Heart right ventricle (tissue), 16 donors: ENCODE data around the gene MACROD2. TPM values are rescaled to one million over a fixed set of nuclear protein-coding genes. Genes with fewer than 3 reads are reported as not detected.

Experiments
- ATAC-seq, 8 donors: fragments of 200-7000 bp; cut with Tn5 transposase; one replicate each; pipeline ENCODE4 v1.9.1; 2020; ENCODE audit warnings: mild to moderate bottlenecking in 8 of 8, moderate library complexity in 8 of 8, moderate number of reproducible peaks in 1 of 8
- DNase-seq, 2 donors: peaks; one replicate each; pipeline ENCODE4 v3.0.0-alpha.2; 2020
- H3K27ac ChIP-seq, 10 donors: fragments of 200-600 bp; sonication (generic) in 2 of 10; one replicate each; pipeline versions ENCODE4 v1.5.0 to v1.8.0; 2020 to 2022; ENCODE audit warnings: mild to moderate bottlenecking in 3 of 10
- H3K27me3 ChIP-seq, 7 donors: fragments of 200-600 bp; one replicate each; pipeline ENCODE4 v1.8.0; 2021 to 2022; ENCODE audit warnings: mild to moderate bottlenecking in 2 of 7
- H3K36me3 ChIP-seq, 9 donors: fragments of 200-600 bp; sonication (generic) in 1 of 9; one replicate each; pipeline versions ENCODE4 v1.5.0 to v1.8.0; 2020 to 2022; ENCODE audit warnings: mild to moderate bottlenecking in 2 of 9
- H3K4me1 ChIP-seq, 9 donors: fragments of 200-600 bp; sonication (generic) in 1 of 9; one replicate each; pipeline versions ENCODE4 v1.5.0 to v1.8.0; 2020 to 2022; ENCODE audit warnings: mild to moderate bottlenecking in 4 of 9
- H3K4me3 ChIP-seq, 10 donors: fragments of 200-600 bp; sonication (generic) in 2 of 10; one replicate each; pipeline versions ENCODE4 v1.5.0 to v1.8.0; 2020 to 2022; ENCODE audit warnings: mild to moderate bottlenecking in 7 of 10, moderate library complexity in 2 of 10
- H3K9me3 ChIP-seq, 11 donors: fragments of 200-600 bp in 10 of 11; sonication (generic) in 2 of 11; one replicate each; pipeline versions ENCODE4 v1.5.0 to v1.8.0; 2013 to 2022; ENCODE audit warnings: mild to moderate bottlenecking in 2 of 11, control low read depth in 1 of 11, moderate library complexity in 1 of 11
- WGBS, 2 donors: extraction: QIAGEN DNeasy Blood & Tissue Kit; methylation state at CpG; one replicate each; pipeline ENCODE4 v1.1.7; 2013; ENCODE audit warnings: inconsistent platforms in 1 of 2; 5-methylcytosine and 5-hydroxymethylcytosine counted together
- intact Hi-C, 10 donors: fragments of 100-400 bp; cut with DNase I; formaldehyde crosslinking; loops; one replicate each; pipeline versions ENCODE4 v1.11.1 to v1.14.2; 2022
- polyA plus RNA-seq, 2 donors: library from polyadenylated mRNA; stranded (reverse); fragments of 200-250 nt; gene quantifications; one replicate each; pipeline ENCODE4 v1.2.3, GENCODE V29; 2013
- total RNA-seq, 10 donors: library from RNA; stranded (reverse); fragmentation: NEBNext Ultra II Directional in 3 of 10; extraction: Animal tissue kit (Norgen Biotek cat#: 25700) in 3 of 10; gene quantifications; one replicate each; pipeline versions ENCODE4 v1.2.1 to v1.2.4, GENCODE V29; 2021 to 2023
- TF ChIP-seq, protein P1 (sequence below), 9 donors: fragments of 200-600 bp; sonication (generic) in 2 of 9; IDR thresholded peaks; one replicate each; pipeline versions ENCODE4 v1.5.0 to v1.8.0; 2021 to 2022; ENCODE audit warnings: antibody characterized with exemption in 9 of 9, mild to moderate bottlenecking in 5 of 9, moderate library complexity in 1 of 9
- donor health status: Arrhythmogenic right ventricular cardiomyopathy.
- donor health status: ischemic (EF 13 %, LVEDD 7.1; RV severe dilation, severe dysfunction).
- donor health status: healthy with polysubstance abuse.
- donor health status: DM: no; HTN: yes; CAD: no.
- donor health status: DM: no; HTN: no; CAD: no.
- donor health status: ischemic (EF 25% LVEDD 6.9; RV normal size, moderate dysfunction).
- donor health status: ischemic (EF 25% LVEDD 5.7; RV mildly dilated, moderate dysfunction).
- donor health status: healthy.
- donor health status: DM: yes; HTN: yes; CAD: no.
- donor health status: Ischemic cardiomyopathy.
- donor health status: ischemic (EF 35%, LVEDD 5.7; RV mildly dilated, moderate dysfunction).
- donor health status: nonischemic (EF 11% LVEDD 7.7; RV severe dilation, severe dysfunction).
- donor health status: DM: yes; HTN: yes; CAD: no.
- donor health status: PGD.
- donor health status: ischemic (EF 29% LVEDD 5.4; RV normal size, mild dysfunction).
- donor health status: nonischemic (EF 23%, LVEDD 6.1; RV moderate dilation, normal function).

The MACROD2 gene
- total and polyA plus RNA-seq, 12 donors: 0.28 to 6.4 (median 4.1) TPM

DNA sequence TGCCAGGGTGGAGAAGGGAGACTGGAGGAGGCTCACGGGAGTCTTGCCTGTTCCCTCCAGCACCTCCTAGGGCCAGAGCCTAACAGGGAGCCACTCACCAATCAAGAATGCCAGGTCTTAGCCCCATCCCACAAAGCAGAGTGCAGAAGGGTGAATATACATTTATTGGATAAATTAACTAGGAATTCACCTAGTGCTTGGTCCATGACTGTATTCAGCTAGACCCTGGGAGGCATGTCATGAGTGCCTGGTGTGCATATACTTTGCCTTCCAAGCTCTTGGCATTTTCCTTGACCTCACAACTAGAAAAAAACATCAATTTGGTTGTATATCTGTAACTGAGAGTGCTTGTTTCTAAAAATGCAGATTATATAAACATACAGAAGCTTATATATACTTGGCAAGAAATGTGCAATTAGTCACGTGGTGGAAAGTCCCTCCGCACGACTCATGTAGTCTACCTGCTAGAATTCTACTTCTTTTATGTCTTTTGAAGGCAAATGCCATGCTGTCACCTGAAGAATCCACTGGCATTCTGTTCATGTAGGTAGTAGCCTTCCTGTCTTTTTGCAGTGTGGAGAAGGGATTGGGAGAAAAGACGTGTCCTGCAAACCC, 1586.9 kb downstream of the MACROD2 start:
- ATAC-seq (no peak), DNase-seq (no peak)
- Histone ChIP-seq H3K27ac (no peak overlapping the region), H3K4me1 (no peaks in the 10 kb centered on the region), H3K9me3 (no peaks in the 10 kb centered on the region), H3K4me3 (no peak overlapping the region), H3K36me3 (no peaks in the 10 kb centered on the region), H3K27me3 (no peaks in the 10 kb centered on the region)
- intact Hi-C loops: no loop called here
- TF ChIP-seq, protein P1, sequence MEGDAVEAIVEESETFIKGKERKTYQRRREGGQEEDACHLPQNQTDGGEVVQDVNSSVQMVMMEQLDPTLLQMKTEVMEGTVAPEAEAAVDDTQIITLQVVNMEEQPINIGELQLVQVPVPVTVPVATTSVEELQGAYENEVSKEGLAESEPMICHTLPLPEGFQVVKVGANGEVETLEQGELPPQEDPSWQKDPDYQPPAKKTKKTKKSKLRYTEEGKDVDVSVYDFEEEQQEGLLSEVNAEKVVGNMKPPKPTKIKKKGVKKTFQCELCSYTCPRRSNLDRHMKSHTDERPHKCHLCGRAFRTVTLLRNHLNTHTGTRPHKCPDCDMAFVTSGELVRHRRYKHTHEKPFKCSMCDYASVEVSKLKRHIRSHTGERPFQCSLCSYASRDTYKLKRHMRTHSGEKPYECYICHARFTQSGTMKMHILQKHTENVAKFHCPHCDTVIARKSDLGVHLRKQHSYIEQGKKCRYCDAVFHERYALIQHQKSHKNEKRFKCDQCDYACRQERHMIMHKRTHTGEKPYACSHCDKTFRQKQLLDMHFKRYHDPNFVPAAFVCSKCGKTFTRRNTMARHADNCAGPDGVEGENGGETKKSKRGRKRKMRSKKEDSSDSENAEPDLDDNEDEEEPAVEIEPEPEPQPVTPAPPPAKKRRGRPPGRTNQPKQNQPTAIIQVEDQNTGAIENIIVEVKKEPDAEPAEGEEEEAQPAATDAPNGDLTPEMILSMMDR (IDR thresholded peaks at IDR 0.05): no peak
- 69 to 78% methylated on average over 5 of the region's 5 CpGs for WGBS, 2 donors

DNA sequence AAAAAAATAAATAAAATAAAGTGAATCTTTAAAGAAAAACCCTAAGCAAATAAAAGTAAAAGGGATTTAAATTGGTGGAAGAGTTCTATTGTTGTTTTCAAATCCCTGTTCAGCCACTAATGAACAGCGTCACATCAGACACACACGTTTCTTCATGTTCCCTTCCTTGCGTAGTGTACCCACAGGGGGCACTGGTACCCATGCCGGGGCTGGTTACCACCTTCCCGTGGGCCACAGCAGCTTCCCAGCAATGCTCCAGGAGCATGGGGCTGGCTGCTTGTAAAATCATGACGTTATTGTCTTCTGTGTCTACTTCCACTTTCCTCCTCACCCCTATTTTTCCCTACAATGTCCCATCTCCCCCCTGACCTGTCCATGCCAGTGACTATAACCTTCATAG, 1589.2 kb downstream of the MACROD2 start:
- no peak overlapping the region for H3K27ac ChIP-seq
- no peaks in the 10 kb centered on the region for H3K36me3 ChIP-seq
- intact Hi-C loops: no loop called here
- no peaks in the 10 kb centered on the region for H3K4me1 ChIP-seq
- no peak for ATAC-seq
- 83 to 90% methylated on average over 6 of the region's 6 CpGs for WGBS, 2 donors
- DNase-seq: no peak
- no peaks in the 10 kb centered on the region for H3K9me3 ChIP-seq
- H3K4me3 ChIP-seq: no peak overlapping the region
- TF ChIP-seq, protein P1 (IDR thresholded peaks at IDR 0.05): no peak
- H3K27me3 ChIP-seq: no peaks in the 10 kb centered on the region

- Histone ChIP-seq H3K36me3 (no peaks in the 10 kb centered on the region), H3K9me3 (no peaks in the 10 kb centered on the region), H3K27ac (no peak overlapping the region), H3K4me1 (no peaks in the 10 kb centered on the region), H3K4me3 (no peak overlapping the region), H3K27me3 (no peaks in the 10 kb centered on the region)
- ATAC-seq: no peak
- TF ChIP-seq, protein P1 (IDR thresholded peaks at IDR 0.05): no peak
- WGBS, 2 donors: 71 to 78% methylated on average over 4 of the region's 4 CpGs
- DNase-seq: no peak
- intact Hi-C loops: no loop called here
Observed at GRCh38 chr20:15593081-15593480, 1597.8 kb downstream of the MACROD2 start.

DNA sequence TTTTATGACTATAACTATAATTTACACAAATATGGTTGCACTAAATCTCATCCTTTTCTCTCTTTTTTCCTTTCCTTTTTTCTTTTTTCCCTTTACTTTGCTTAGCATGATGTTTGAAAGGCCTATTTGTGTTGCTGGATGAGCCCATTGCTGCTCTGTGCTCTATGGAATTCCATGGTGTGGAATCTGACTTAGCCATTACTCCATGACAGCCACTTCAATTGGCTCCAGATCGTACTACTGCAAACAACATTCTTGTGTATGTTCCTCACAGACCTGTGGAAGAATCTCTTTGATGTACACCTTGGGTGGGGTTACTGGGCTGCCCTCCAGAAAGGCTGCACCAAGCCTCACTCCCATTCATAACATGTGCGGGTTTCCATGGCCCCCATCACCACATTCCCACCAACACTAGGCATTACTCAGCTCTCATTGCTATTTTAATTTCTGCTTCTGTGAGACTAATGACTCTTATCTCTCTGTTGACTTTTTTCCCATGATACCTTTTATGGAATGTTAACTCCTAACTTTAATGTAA, 1598.9 kb downstream of the MACROD2 start:
- no peak for ATAC-seq
- no peaks in the 10 kb centered on the region for H3K9me3 ChIP-seq
- WGBS, 2 donors: 66 to 82% methylated on average over 2 of the region's 2 CpGs
- no peaks in the 10 kb centered on the region for H3K4me1 ChIP-seq
- H3K36me3 ChIP-seq: no peaks in the 10 kb centered on the region
- TF ChIP-seq, protein P1 (IDR thresholded peaks at IDR 0.05): no peak
- no peak for DNase-seq
- no peaks in the 10 kb centered on the region for H3K27me3 ChIP-seq
- H3K27ac ChIP-seq: no peak overlapping the region
- H3K4me3 ChIP-seq: no peak overlapping the region
- intact Hi-C loops: no loop called here
